GM18873 (cell line): Measurements from ENCODE around the gene HLCS.

Experiments used
- ATAC-seq: cut with Tn5 transposase; IDR thresholded peaks from one replicate; pipeline ENCODE4 v1.9.1; 2021; ENCODE audit warnings: mild to moderate bottlenecking, moderate library complexity, moderate number of reproducible peaks; ENCODE audit not compliant: unreplicated experiment, low FRiP score

The HLCS gene

GRCh38 chr21:36987845-36988244, 21.4 kb upstream of the HLCS start:
- no peak for ATAC-seq

- ATAC-seq = no peak
Observed at GRCh38 chr21:36985751-36986594, 19.5 kb upstream of the HLCS start.

- ATAC-seq = no peak
Observed at GRCh38 chr21:36981977-36982700, 15.7 kb upstream of the HLCS start.

- no peak for ATAC-seq
Observed at GRCh38 chr21:36981049-36981391, 14.6 kb upstream of the HLCS start.

- no peak for ATAC-seq
Observed at GRCh38 chr21:36980280-36981048, 14.0 kb upstream of the HLCS start.

GRCh38 chr21:36976882-36977651, 10.6 kb upstream of the HLCS start:
- ATAC-seq = no peak

- no peak for ATAC-seq
Observed at GRCh38 chr21:36976228-36976861, 9.9 kb upstream of the HLCS start.

GRCh38 chr21:36974851-36975192, 8.4 kb upstream of the HLCS start:
- ATAC-seq = no peak

GRCh38 chr21:36973986-36974850, 7.7 kb upstream of the HLCS start:
- ATAC-seq = no peak

GRCh38 chr21:36968976-36969375, 2.5 kb upstream of the HLCS start:
- ATAC-seq = no peak

GRCh38 chr21:36968414-36968813, 1.9 kb upstream of the HLCS start:
- ATAC-seq = no peak

- ATAC-seq = no peak
Observed at GRCh38 chr21:36966821-36967768, 626 bp upstream of the HLCS start.

- ATAC-seq = no peak
Observed at GRCh38 chr21:36965720-36966065, 776 bp downstream of the HLCS start.

- no peak for ATAC-seq
Observed at GRCh38 chr21:36964827-36965719, 1.4 kb downstream of the HLCS start.

- ATAC-seq = no peak
Observed at GRCh38 chr21:36964398-36964797, 2.1 kb downstream of the HLCS start.

- ATAC-seq = no peak
Observed at GRCh38 chr21:36962098-36962780, 4.2 kb downstream of the HLCS start.
